ENCODE data around the gene SLC35E3.

The SLC35E3 gene

GRCh38 chr12:68780731-68781130 is 34.8 kb downstream of the SLC35E3 start:
- no peak for TF ChIP-seq ZNF274 (IDR thresholded peaks at IDR 0.05; ENCODE audit: low read depth, low read length)
- no peak overlapping the region for H3K4me3 ChIP-seq (ENCODE audit: low read length)

- TF ChIP-seq ZNF274 (IDR thresholded peaks at IDR 0.05; ENCODE audit: low read depth, low read length), result no peak
- H3K4me3 ChIP-seq (ENCODE audit: low read length), result no peak overlapping the region
Measured at GRCh38 chr12:68781728-68782127, 35.8 kb downstream of the SLC35E3 start.

- TF ChIP-seq ZNF274 (IDR thresholded peaks at IDR 0.05; ENCODE audit: low read depth, low read length), result no peak
- no peak overlapping the region for H3K4me3 ChIP-seq (ENCODE audit: low read length)
Measured at GRCh38 chr12:68784015-68784414, 38.0 kb downstream of the SLC35E3 start.

GRCh38 chr12:68785358-68785757 is 39.4 kb downstream of the SLC35E3 start:
- no peak for TF ChIP-seq ZNF274 (IDR thresholded peaks at IDR 0.05; ENCODE audit: low read depth, low read length)
- H3K4me3 ChIP-seq (ENCODE audit: low read length), result no peak overlapping the region

GRCh38 chr12:68785823-68786222 is 39.8 kb downstream of the SLC35E3 start:
- H3K4me3 ChIP-seq (ENCODE audit: low read length), result no peak overlapping the region
- no peak for TF ChIP-seq ZNF274 (IDR thresholded peaks at IDR 0.05; ENCODE audit: low read depth, low read length)

- H3K4me3 ChIP-seq (ENCODE audit: low read length), result no peak overlapping the region
- TF ChIP-seq ZNF274 (IDR thresholded peaks at IDR 0.05; ENCODE audit: low read depth, low read length), result no peak
Measured at GRCh38 chr12:68786929-68787328, 41.0 kb downstream of the SLC35E3 start.

GRCh38 chr12:68788554-68789143 is 42.7 kb downstream of the SLC35E3 start:
- no peak overlapping the region for H3K4me3 ChIP-seq (ENCODE audit: low read length)
- no peak for TF ChIP-seq ZNF274 (IDR thresholded peaks at IDR 0.05; ENCODE audit: low read depth, low read length)

GRCh38 chr12:68789144-68789878 is 43.3 kb downstream of the SLC35E3 start:
- TF ChIP-seq ZNF274 (IDR thresholded peaks at IDR 0.05; ENCODE audit: low read depth, low read length), result no peak
- H3K4me3 ChIP-seq (ENCODE audit: low read length), result no peak overlapping the region

- TF ChIP-seq ZNF274 (IDR thresholded peaks at IDR 0.05; ENCODE audit: low read depth, low read length), result no peak
- no peak overlapping the region for H3K4me3 ChIP-seq (ENCODE audit: low read length)
Measured at GRCh38 chr12:68790081-68790951, 44.3 kb downstream of the SLC35E3 start.

GRCh38 chr12:68790952-68791234 is 44.9 kb downstream of the SLC35E3 start:
- H3K4me3 ChIP-seq (ENCODE audit: low read length), result no peak overlapping the region
- no peak for TF ChIP-seq ZNF274 (IDR thresholded peaks at IDR 0.05; ENCODE audit: low read depth, low read length)

GRCh38 chr12:68791897-68792481 is 46.0 kb downstream of the SLC35E3 start:
- no peak overlapping the region for H3K4me3 ChIP-seq (ENCODE audit: low read length)
- no peak for TF ChIP-seq ZNF274 (IDR thresholded peaks at IDR 0.05; ENCODE audit: low read depth, low read length)

- TF ChIP-seq ZNF274 (IDR thresholded peaks at IDR 0.05; ENCODE audit: low read depth, low read length), result no peak
- no peak overlapping the region for H3K4me3 ChIP-seq (ENCODE audit: low read length)
Measured at GRCh38 chr12:68792952-68793351, 47.0 kb downstream of the SLC35E3 start.

- TF ChIP-seq ZNF274 (IDR thresholded peaks at IDR 0.05; ENCODE audit: low read depth, low read length), result no peak
- no peak overlapping the region for H3K4me3 ChIP-seq (ENCODE audit: low read length)
Measured at GRCh38 chr12:68793436-68793835, 47.5 kb downstream of the SLC35E3 start.

- TF ChIP-seq ZNF274 (IDR thresholded peaks at IDR 0.05; ENCODE audit: low read depth, low read length), result no peak
- no peak overlapping the region for H3K4me3 ChIP-seq (ENCODE audit: low read length)
Measured at GRCh38 chr12:68793975-68794652, 48.1 kb downstream of the SLC35E3 start.
